ENCODE data around the gene MTERF4. TPM values are rescaled to one million over a fixed set of nuclear protein-coding genes. Genes with fewer than 3 reads are reported as not detected.
"Not testable (repeated sequence)": the region's sequence is repeated elsewhere in the genome, so short reads cannot be mapped to it uniquely, and the experiment has no call there.

Gene MTERF4
- total RNA-seq, 4 donors from 2014 or later: 21.5 to 108 (median 41.3) TPM

- intact Hi-C loops (cut with DNase I; ENCODE audit: low total_unique reads): no loop called here
- no peak for DNase-seq
These were observed 6.5 kb upstream of the MTERF4 start for GRCh38 chr2:241108271-241109209.

GRCh38 chr2:241107031-241107783, 5.1 kb upstream of the MTERF4 start:
- no peak for DNase-seq
- Histone ChIP-seq H3K4me3 (no peak overlapping the region), H3K27me3 (no peaks in the 10 kb centered on the region), H3K27ac (no peak overlapping the region), H3K36me3 (no peaks in the 10 kb centered on the region), H3K9me3 (no peaks in the 10 kb centered on the region), H3K4me1 (no peaks in the 10 kb centered on the region)
- intact Hi-C loops (cut with DNase I; ENCODE audit: low total_unique reads): no loop called here
- TF ChIP-seq POLR2A (IDR thresholded peaks at IDR 0.05) (no peak), CTCF (IDR thresholded peaks at IDR 0.05) (no peak)

More at GRCh38 chr2:241108271-241109209, 6.5 kb upstream of the MTERF4 start:
- Histone ChIP-seq H3K4me1 (no peaks in the 10 kb centered on the region), H3K9me3 (no peaks in the 10 kb centered on the region), H3K36me3 (no peaks in the 10 kb centered on the region), H3K27ac (no peak overlapping the region), H3K4me3 (no peak overlapping the region), H3K27me3 (no peaks in the 10 kb centered on the region)
- TF ChIP-seq CTCF (IDR thresholded peaks at IDR 0.05): no peak

- intact Hi-C loops (cut with DNase I; ENCODE audit: low total_unique reads): no loop called here
- H3K36me3 ChIP-seq: no peaks in the 10 kb centered on the region
- TF ChIP-seq CTCF (IDR thresholded peaks at IDR 0.05): no peak
- TF ChIP-seq POLR2A (IDR thresholded peaks at IDR 0.05): no peak
- H3K4me1 ChIP-seq: no peaks in the 10 kb centered on the region
- H3K27me3 ChIP-seq: no peaks in the 10 kb centered on the region
- H3K9me3 ChIP-seq: no peaks in the 10 kb centered on the region
- no peak for DNase-seq
- H3K27ac ChIP-seq: no peak overlapping the region
- no peak overlapping the region for H3K4me3 ChIP-seq
These were observed 3.6 kb upstream of the MTERF4 start for GRCh38 chr2:241105641-241106040.

- H3K4me3 ChIP-seq; H3K27ac ChIP-seq; H3K9me3 ChIP-seq; H3K27me3 ChIP-seq; H3K36me3 ChIP-seq; DNase-seq; H3K4me1 ChIP-seq; intact Hi-C loops (cut with DNase I; ENCODE audit: low total_unique reads): not testable (repeated sequence)
These were observed 2.5 kb upstream of the MTERF4 start for GRCh38 chr2:241104611-241105010.

- Histone ChIP-seq H3K36me3 (no peaks in the 10 kb centered on the region), H3K27me3 (no peaks in the 10 kb centered on the region), H3K9me3 (no peaks in the 10 kb centered on the region), H3K4me1 (no peaks in the 10 kb centered on the region), H3K4me3 (peak overlapping the region; percentile 70 to 90), H3K27ac (peak overlapping the region; percentile 87 to 93)
- intact Hi-C loops (cut with DNase I; ENCODE audit: low total_unique reads): no loop called here
- DNase-seq: no peak
- TF ChIP-seq POLR2A (IDR thresholded peaks at IDR 0.05): no peak
- no peak for TF ChIP-seq CTCF (IDR thresholded peaks at IDR 0.05)
These were observed 1.1 kb upstream of the MTERF4 start for GRCh38 chr2:241103176-241103595.

Data from uterus (tissue), 4 donors.